Lower lobe of right lung (tissue), 2 donors: ENCODE data around the gene DTNB. TPM values are rescaled to one million over a fixed set of nuclear protein-coding genes. Genes with fewer than 3 reads are reported as not detected.

Experiments
- ATAC-seq, 2 donors: fragments of 200-7000 bp; cut with Tn5 transposase; one replicate each; pipeline ENCODE4 v1.9.1; 2020 to 2022; ENCODE audit warnings: mild to moderate bottlenecking in 2 of 2, moderate library complexity in 2 of 2
- DNase-seq: peaks from one replicate; pipeline ENCODE4 v3.0.0-alpha.2; 2020
- H3K27ac ChIP-seq: fragments of 200-600 bp; one replicate; pipeline ENCODE4 v1.8.0; 2022
- H3K27me3 ChIP-seq: fragments of 200-600 bp; one replicate; pipeline ENCODE4 v1.8.0; 2022; ENCODE audit warnings: low read depth
- H3K36me3 ChIP-seq: fragments of 200-600 bp; one replicate; pipeline ENCODE4 v1.8.0; 2022; ENCODE audit warnings: mild to moderate bottlenecking
- H3K4me1 ChIP-seq: fragments of 200-600 bp; one replicate; pipeline ENCODE4 v1.8.0; 2022
- H3K4me3 ChIP-seq: fragments of 200-600 bp; one replicate; pipeline ENCODE4 v1.8.0; 2022; ENCODE audit warnings: mild to moderate bottlenecking
- H3K9me3 ChIP-seq: fragments of 200-600 bp; one replicate; pipeline ENCODE4 v1.8.0; 2022
- intact Hi-C: fragments of 100-400 bp; cut with DNase I; formaldehyde crosslinking; loops from one replicate; pipeline ENCODE4 v1.11.0; 2022
- total RNA-seq: library from RNA; stranded (reverse); fragmentation: NEBNext Ultra II Directional; extraction: Animal tissue kit (Norgen Biotek cat#: 25700); gene quantifications from one replicate; pipeline ENCODE4 v1.2.1, GENCODE V29; 2021
- TF ChIP-seq, protein P1 (sequence below): fragments of 200-600 bp; IDR thresholded peaks from one replicate; pipeline ENCODE4 v1.8.0; 2022; ENCODE audit warnings: antibody characterized with exemption, mild to moderate bottlenecking
- donor health status: DM: no; HTN: yes; CAD: no; lungs with severe emphysema.

The DTNB gene
- total RNA-seq, 1 donor from 2014 or later, result 32.9 TPM

DNA sequence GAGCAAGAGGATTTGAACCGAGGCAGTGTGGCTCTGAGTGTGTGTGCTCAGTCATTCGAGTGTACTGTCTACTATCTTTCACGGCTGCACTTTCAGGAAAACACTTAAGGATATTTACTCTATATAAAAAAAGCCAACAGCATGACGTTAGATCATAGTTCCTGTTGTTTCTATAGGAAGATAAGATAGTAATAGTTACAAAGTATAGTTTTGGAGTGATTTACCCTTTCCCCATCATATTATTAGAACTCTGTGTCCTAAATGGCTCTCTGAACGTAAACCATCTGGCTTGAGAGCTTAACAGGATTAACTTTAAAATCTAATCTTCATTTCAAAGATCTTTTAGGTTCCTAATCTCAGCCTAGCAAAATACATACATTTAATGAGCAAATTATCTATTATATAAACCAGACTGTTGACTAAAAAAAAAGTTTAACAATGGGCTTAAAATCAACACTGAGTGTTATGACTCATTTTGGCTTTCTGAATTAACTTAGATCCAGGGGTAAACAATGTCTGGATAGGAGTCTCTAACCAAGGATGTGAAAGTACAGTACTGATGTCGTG lies 181.3 kb downstream of the DTNB start:
- TF ChIP-seq, protein P1, sequence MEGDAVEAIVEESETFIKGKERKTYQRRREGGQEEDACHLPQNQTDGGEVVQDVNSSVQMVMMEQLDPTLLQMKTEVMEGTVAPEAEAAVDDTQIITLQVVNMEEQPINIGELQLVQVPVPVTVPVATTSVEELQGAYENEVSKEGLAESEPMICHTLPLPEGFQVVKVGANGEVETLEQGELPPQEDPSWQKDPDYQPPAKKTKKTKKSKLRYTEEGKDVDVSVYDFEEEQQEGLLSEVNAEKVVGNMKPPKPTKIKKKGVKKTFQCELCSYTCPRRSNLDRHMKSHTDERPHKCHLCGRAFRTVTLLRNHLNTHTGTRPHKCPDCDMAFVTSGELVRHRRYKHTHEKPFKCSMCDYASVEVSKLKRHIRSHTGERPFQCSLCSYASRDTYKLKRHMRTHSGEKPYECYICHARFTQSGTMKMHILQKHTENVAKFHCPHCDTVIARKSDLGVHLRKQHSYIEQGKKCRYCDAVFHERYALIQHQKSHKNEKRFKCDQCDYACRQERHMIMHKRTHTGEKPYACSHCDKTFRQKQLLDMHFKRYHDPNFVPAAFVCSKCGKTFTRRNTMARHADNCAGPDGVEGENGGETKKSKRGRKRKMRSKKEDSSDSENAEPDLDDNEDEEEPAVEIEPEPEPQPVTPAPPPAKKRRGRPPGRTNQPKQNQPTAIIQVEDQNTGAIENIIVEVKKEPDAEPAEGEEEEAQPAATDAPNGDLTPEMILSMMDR, result no peak

DNA sequence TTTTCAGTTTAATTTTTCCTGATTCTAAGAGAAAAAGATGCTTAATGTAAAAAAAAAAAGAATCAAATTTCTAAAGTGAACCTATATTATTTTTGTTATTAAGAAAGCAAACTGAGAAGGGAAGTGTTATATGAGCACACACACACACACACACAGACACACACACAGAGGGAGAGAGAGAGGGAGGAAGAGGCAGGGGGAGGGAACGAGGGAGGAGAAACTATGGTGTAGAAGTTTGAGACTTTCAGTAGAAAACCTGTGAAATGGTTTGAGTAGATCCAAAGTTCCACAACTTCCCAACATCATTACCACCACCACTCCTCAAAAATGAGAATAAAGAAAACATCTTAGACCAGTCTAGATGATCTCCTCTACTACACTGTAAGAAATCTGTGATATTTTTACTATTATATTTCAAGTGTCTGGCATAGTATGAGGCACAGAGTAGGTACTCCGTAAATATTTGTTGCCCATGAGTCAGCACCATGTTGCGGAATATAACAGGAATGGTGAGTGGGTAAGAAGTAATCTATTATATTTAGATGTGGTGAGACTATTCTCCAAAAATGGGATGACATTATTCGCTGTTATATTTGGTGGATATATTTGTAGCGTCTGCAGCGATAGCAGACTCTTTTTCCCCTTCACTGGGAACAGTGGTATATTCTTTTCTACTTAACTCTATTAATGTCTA lies 182.2 kb downstream of the DTNB start:
- Histone ChIP-seq H3K4me3 (no peak overlapping the region), H3K27me3 (no peaks in the 10 kb centered on the region), H3K4me1 (no peaks in the 10 kb centered on the region), H3K36me3 (no peaks in the 10 kb centered on the region), H3K9me3 (no peaks in the 10 kb centered on the region), H3K27ac (no peak overlapping the region)
- DNase-seq, result no peak
- intact Hi-C loops, result no loop called here
- TF ChIP-seq, protein P1, result no peak
- peak; percentile 61 to 72 for ATAC-seq

More for the DNA sequence above, 181.3 kb downstream of the DTNB start:
- Histone ChIP-seq H3K27me3 (no peaks in the 10 kb centered on the region), H3K27ac (no peak overlapping the region), H3K9me3 (no peaks in the 10 kb centered on the region), H3K4me3 (no peak overlapping the region), H3K4me1 (no peaks in the 10 kb centered on the region), H3K36me3 (no peaks in the 10 kb centered on the region)
- intact Hi-C loops, result no loop called here
- ATAC-seq (peak in 1 of 2 donors; percentile 57), DNase-seq (no peak)

DNA sequence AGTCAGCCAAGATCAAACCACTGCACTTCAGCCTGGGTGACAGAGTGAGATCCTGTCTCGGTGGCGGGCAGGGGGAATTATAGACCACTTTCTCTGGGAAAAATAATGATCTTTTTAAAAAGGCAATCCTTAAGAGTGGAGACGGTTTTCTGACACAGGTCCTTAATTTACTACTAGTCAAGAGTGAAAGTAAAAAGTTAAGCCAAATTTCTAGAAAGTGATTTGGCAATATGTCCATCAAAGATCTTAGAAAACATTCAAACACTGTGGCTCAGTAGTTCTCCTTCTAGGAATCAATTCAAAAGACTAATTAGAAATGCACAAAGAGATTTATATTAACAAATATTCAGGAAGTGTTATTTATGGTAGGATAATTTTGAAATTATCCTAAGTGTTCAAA lies 183.2 kb downstream of the DTNB start:
- H3K36me3 ChIP-seq, result no peaks in the 10 kb centered on the region
- intact Hi-C loops, result no loop called here
- no peaks in the 10 kb centered on the region for H3K27me3 ChIP-seq
- TF ChIP-seq, protein P1, result no peak
- no peak overlapping the region for H3K4me3 ChIP-seq
- H3K9me3 ChIP-seq, result no peaks in the 10 kb centered on the region
- no peak overlapping the region for H3K27ac ChIP-seq
- no peaks in the 10 kb centered on the region for H3K4me1 ChIP-seq
- DNase-seq (no peak), ATAC-seq (no peak)

DNA sequence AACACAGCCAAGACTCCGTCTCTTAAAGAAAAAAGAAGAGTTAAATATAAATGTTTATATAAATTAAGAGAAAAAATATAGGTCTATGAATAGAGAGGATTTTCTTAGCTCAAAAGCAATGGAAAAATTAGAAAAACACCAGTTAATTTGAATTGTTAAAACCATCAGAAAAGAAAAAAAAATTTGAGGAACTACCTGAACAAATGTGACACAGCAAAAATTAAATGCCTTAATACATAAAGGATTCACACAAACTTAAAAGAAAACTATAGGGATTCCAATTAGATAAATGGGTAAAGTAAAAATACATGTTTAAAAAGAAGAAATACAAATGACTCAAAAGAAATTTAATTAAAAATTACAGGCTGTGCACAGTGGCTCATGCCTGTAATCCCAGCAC lies 183.7 kb downstream of the DTNB start:
- TF ChIP-seq, protein P1, result no peak
- no peaks in the 10 kb centered on the region for H3K9me3 ChIP-seq
- no peaks in the 10 kb centered on the region for H3K36me3 ChIP-seq
- no peaks in the 10 kb centered on the region for H3K27me3 ChIP-seq
- no peak for DNase-seq
- no peak for ATAC-seq
- H3K4me1 ChIP-seq, result no peaks in the 10 kb centered on the region
- no peak overlapping the region for H3K27ac ChIP-seq
- intact Hi-C loops, result no loop called here
- no peak overlapping the region for H3K4me3 ChIP-seq

DNA sequence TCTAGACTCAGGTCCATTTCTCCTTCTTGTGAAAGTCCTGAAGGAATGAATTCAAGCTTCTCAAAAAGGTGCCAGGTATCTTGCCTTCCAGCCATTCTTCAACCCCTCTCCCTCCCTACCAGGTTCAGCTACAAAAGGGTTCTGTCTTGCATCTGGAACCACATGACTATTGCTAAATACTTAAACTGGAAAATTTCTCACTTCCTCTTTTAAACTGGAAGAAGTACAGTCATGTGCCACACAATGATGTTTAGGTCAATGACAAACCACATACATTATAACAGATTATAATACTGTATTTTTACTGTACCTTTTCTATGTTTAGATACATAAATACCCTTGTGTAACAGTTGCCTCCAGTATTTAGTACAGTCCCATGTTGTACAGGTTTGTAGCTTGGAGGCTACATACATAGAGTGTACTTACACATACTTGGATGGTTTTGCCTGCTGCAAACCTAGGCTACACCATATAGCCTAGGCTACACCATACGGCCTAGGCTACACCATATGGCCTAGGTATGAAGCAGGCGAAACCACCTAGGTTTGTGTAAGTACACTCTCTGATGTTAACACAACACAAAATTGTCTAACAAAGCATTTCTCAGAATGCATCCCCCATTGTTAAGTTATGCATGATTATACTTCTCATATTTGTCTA lies 189.6 kb downstream of the DTNB start:
- DNase-seq, result no peak
- H3K27me3 ChIP-seq, result no peaks in the 10 kb centered on the region
- H3K27ac ChIP-seq, result no peak overlapping the region
- TF ChIP-seq, protein P1, result no peak
- intact Hi-C loops, result no loop called here
- H3K36me3 ChIP-seq, result no peaks in the 10 kb centered on the region
- no peaks in the 10 kb centered on the region for H3K9me3 ChIP-seq
- ATAC-seq, result peak in 1 of 2 donors; percentile 42
- no peak overlapping the region for H3K4me3 ChIP-seq
- H3K4me1 ChIP-seq, result peaks cover 4% of the 10 kb centered on the region
